Activated T-helper 1 cell treated with anti-CD3 and anti-CD28 coated beads, Interleukin-2, amount 50 U/mL, for 16 hours (primary cell): ENCODE results near the gene MTMR11.

Source experiments
- DNase-seq, 2 donors: peaks; one replicate each; pipeline ENCODE4 v3.0.0-alpha.2; 2020; ENCODE audit warnings: low read depth in 1 of 2, low spot score in 1 of 2

Gene MTMR11

DNA sequence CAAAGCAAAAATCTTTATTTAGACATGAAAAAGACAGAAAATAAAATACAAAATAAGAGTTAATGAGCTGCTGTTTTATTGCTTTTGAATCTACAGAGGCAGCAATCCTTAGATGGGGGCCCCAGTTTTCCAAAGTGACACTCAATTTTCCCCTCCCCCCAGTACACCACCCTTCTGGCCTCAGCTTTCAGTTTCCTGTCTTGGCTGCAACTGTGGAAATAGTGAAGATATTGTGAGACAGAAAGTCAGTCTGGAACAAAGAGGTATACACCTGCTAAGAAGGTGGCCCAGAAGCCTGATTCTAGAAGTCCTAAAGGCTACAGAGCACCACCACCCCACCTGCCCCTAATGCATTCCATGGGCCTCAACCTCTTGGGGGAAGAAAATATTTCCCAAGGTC lies 1.1 kb upstream of the MTMR11 start:
- DNase-seq, result no peak

DNA sequence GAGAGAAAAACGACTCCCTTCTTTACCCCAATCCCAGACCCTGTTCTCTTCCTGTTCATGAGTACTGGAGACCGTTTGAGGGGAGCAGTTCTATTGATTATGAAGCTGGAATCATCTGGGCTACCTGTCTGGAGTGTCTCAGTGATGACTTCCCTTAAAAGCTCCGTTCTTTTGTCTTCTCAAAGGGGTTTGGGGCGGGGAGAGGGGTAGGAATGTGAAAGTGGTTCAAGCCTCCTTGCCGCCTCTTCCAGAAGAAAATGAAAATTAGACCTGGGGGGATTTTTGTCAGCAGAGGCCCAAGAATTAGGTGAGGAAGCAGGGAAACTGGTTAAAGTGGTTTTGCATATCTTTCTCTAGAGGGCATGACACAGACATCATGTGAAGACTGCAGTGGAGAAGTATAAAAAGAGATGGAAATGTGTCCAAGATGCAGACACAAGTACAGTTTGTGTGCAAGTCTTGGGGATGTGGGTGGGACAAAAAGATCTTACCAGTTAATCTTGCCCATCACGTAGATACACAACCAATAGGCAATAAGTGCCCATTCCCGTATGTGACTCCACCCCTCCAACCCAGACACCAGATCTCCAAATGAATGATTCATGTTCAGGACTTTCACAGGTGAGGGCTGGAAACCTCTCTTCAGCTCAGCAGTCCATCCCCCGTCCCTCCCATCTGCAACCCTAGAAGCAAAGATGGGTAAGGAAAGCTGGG lies 470 bp upstream of the MTMR11 start:
- no peak for DNase-seq

DNA sequence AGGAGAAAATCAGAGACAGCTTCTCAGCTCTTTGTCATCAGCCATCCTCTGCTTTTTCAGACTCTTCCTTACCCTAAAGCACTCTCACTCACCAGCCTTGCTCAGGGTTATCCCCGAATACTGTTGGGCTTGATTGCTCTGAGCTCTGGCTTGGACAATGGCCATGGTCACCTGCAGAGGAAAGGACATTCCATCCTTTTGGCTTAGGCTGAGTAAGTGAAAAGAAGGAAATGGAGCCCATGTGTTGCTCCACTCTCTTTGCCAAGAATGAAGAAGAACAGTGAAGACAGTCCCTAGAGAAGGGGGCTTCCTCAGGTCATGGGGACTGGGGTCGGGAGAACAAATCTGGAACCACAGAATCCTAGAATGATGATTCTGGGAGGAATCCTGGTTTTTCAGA lies 2.3 kb downstream of the MTMR11 start:
- no peak for DNase-seq

DNA sequence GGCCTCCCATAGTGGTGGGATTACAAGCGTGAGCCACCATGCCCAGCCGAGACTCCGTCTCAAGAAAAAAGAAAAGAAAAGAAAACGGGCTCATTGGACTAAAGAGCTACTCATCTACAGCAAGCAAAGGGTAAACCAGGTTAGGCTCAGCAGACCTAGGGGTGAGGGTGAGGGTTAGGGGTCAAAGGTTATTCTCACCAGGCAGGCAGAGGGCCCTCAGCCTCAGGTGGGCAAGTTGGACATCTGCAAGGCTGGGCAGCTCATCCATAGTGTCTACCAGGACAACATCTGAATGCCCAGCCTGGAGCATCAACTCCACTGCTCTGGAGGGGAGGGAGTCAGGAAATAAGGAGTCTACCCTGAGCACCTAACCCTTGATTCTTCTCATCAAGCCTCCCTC lies 3.5 kb downstream of the MTMR11 start:
- no peak for DNase-seq

DNA sequence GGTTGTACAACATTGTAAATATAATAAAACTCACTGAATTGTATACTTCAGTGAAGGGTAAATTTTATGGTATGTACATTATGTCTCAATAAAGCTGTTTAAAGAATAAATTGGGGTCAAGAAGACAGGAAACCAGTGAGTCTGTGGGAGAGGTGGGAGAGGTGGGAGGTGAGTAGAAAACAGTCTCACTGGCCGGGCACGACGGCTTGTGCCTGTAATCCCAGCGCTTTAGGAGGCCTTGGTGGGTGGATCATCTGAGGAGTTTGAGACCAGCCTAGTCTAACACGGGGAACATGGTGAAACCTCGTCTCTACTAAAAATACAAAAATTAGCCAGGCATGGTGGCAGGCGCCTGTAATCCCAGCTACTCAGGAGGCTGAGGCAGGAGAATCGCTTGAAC lies 4.2 kb downstream of the MTMR11 start:
- no peak for DNase-seq

DNA sequence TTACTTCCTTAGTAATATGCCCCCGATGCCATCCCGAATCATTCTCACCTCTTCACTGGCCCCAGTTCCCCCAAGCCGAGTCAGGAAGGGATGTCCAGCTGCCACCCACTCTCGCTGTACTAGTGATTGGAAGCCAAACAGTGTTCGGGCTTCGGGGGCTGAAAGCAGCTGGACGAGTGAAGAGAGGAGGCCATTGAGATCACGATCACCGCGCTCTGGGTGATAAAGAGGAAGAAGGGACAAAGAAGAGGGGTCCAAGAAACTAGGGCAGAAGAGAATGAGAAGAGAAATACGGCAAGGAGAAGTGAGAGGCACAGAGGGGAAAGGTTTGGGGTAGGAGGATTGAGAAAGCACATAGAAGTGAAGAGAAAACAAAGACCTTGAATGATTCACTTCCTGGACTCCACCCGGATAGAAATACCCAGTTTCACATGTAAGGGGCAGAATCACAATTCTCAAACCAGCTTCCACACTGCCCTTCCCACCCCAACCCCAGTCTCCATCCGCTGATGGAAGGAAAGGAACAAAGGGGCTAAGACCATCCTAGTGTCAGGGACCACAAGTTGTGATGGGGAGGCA lies 5.4 kb downstream of the MTMR11 start:
- no peak for DNase-seq

DNA sequence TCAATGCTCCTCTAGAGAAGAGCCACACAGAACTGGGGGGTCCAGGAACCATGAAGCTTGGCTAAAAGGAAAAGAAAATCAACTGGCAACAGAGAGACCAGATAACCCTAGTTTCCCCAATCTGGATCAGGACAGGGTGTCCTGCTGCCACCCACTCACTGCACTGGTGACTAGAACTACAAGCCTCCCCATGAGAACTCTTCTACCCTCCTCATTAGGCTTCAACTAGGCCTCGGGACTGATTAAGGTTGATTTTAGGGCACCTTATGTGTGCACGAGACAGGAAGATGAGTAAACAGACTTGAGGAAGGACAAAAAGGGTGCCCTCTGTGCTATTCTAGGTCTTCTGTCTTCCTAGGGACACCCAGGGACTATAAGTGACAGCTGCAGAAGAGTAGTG lies 6.8 kb downstream of the MTMR11 start:
- no peak for DNase-seq

DNA sequence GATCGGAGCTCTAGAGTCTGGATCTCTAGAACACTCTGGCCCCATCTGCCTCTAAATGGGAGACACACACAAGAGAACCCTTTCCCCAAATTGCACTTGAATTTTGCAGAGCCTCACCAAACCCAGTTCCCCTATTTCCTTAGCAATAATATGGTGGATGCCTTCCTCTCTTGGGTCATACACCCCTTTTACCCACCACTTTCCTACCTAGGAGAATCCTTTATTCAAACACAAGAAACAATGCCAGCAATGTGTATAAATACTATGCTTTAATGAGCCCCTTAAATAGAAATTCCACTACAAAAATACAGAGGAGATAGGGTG lies 8.3 kb downstream of the MTMR11 start:
- no peak for DNase-seq

DNA sequence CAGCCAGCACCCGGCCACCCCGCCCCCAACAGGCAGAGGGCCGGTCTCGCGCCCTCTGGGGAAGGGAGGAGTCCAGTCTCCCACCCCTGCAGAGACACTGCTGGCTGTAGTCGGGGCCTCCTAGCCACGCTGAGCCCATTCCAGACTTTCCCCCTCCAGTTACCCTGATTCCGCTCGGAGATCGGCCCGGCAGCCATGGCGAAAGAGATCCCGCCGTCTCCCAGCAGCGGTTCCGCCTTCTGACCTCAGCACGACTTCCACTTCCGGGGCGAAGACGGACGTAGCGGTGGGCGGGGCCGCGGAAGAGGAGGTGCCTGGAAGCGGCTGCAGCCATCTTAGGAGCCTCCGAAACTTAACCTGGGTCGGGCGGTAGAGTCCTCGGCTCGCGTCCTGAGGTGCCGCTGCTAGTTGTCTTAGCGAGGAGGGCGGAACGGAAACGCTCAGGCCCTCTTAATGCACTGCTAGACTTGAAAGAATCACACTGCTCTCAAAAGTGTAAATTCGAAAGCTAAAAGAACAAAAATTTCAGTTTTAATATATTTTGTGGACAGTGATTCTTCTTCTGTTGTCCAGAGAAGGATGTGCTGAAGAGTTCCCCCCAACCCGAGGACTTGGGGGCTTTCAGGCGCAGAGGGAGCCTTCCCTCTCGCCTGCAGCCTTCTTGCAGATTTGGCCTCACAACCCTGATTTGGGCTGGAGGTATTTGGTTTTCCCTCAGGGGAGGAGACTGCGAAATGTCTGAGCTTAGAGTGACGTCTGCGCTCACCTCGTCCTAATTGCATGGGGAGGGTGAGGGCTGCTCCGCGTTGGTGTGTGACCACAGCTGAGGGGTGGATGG lies 8.9 kb downstream of the MTMR11 start, which contains the start of gene SF3B4:
Gene SF3B4, minus strand, starts transcription at position 241 of the 838 bp plus-strand sequence. Its CDS starts 44 bp downstream, at position 197.
- peak; percentile 91 to 92 for DNase-seq

DNA sequence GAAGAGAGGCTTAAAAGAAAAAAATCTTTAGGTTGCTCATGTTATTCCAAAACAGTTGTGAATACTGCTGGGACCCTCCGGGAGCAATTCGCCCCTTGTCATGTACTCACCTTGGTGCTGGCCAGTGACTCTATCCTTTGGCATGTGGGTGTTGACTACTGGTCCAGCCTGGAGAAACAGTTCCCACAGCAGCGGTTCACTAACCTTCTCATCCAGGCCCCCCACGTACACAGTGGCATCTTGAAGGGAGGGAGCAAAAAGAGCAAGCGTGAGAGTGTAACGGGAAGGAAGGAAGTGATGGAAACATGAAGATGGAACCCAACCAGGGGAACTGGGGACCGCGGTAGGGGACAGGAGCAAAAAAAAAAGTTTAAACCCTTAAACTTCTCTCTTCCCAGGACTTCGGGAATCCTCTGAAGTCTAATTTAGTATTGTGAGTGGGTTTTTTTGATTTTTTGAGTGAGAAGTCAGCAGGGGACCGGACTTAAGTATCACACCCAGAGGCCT lies 9.6 kb downstream of the MTMR11 start:
- no peak for DNase-seq

DNA sequence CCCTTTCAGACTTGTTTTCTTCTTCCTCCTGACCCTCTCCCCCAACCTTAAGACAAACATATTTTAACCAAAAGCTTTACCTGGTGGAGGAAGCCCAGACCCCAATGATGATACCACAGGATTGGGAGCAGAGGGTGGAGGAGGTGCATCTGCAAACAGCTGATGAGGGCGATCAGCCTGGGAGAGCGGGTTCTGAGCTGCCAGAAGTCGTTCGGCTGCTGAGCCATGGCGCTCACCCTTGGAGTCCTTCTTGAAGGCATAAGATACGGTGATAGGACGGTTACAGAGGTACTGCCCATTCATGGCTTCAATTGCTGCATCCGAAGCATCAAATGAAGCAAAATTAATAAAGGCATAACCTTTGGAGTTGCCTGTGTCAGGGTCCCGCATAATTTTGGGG lies 10.4 kb downstream of the MTMR11 start:
- DNase-seq, result no peak

DNA sequence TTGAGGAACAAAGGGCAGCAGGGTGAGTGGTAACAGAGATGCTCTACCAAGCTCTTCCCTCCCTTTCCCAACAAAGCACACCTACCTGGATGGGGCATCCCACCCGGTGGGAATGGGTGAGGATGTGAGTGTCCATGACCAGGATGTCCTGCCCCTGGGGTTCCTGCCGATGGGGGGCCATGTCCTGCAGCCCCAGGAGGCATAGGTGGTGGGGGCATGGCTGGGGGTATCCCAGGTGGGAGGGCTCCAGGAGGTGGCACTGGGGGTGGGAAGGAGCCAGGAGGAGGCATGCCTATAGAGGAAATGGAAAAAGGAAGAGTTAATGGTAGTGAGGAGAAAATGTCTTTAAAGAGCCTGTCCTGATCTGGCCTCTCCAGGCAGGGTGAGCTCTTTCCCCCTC lies 10.9 kb downstream of the MTMR11 start:
- no peak for DNase-seq

DNA sequence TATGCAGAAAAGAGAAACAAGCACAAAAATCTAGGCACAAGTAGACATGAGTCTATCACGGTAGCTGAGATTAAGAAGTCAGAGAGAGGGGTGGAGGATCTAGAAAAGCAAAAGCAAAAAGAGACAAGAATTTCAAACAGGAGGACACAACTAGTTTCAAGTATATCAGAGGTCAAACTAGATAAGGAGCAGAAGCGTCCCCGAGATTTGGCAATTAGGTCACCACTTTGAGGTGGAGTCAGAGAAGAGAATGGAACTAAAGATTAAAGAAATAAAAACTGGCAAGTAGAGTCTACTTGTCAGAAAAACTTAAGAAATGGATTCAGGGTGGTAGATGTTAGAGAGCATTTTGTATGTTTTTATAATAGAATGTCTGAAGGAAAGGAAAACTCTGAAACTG lies 11.3 kb downstream of the MTMR11 start:
- DNase-seq, result no peak

DNA sequence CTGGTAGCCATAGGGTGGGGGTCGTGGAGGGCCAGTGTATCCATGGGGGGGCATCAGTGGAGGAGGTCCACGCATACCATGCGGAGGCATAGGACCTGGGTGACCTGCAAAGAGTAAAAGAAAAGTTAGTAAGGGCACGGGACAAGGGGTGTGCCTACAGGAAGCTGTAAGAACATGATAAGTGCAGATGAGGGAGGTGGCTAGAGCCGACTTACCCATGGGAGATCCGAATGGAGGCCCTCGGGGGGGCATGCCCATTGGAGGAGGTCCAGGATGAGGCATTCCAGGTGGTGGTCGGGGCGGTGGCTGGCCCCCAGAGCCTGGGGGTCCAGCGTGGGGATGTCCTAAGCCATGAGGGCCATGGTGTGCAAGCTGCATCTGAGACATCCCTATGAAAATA lies 13.1 kb downstream of the MTMR11 start:
- no peak for DNase-seq

DNA sequence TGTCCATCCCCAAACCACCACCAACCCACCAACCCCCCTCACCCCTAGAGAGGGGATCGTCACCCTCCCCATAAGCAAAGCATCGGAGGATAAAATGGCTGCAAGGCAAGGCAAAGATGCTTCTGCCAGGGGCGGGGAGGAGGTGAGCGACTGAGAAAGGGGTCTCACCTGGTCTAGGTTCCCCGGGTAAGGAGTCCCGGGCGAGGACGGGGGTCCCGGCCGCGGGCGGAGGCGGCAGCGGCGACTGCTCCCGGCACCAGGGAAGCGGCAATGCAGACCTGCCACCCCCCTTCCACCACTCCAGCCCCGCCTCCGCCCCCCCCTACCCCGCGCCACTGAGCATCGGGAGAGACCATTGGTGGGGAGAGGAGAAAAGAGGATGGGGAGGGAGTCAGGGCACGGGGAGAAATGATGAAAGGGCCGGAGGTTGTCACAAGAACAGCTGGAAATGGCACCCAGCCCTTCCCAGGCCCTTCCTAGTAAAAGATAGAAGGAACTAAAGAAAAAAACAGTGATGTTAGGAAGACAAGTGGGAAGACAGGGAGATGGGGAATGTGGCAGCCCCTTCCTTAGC lies 19.0 kb downstream of the MTMR11 start, which contains the start of gene SV2A:
Gene SV2A, minus strand, starts transcription at position 274 of the 574 bp plus-strand sequence. CDS start 4,004 bp downstream, outside the sequence.
- DNase-seq, result peak in 1 of 2 donors; percentile 29

DNA sequence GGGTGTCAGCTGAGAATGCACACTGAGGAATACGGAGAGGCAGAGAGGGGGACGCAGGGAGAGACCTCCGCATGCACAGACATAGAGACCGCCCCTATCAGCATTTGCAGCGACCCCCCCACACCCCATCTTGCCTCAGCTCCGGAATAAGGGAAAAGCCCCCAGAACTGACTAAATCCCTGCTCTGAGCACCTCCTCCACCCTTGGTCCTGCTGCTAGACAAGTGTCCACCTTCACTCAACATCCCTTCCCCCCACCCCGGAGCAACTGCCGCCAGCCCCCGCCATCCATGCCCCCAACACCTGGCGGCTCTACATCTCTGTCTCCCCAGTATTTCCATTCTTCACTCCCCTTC lies 19.8 kb downstream of the MTMR11 start:
- no peak for DNase-seq

DNA sequence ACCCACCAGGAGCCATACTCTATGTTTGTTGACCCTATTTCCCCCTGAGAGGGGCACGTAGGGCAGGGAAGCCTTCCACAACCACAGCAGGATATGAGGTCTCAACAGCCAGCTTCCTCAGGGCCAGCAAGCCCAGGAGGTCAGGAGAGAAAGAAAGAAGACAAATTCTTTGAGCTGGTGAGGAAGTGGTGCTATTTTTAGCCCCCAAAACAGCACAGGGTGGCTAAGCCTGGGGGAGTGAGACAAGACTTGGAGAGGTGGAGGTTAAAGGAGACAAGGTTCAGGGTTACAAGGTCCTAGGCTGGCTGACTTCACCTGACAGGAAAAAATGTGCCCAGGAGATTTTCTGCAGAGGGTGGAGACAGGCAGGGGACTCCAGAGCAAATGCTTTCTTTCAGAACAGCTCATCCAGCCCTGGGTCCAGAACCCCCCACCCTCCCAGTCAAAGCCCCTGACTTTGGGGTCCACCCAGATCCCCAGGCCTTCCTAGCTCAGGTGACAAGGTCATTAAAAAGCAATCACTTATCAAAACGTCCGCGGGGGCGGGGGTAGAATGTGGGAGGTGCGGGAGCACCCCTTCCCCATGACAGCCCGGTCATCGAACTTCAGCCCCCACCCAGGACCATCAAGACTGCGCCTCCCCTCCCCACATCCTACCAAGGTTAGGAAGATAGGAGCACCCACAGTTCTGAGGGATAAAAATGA lies 20.3 kb downstream of the MTMR11 start:
- DNase-seq, result no peak

DNA sequence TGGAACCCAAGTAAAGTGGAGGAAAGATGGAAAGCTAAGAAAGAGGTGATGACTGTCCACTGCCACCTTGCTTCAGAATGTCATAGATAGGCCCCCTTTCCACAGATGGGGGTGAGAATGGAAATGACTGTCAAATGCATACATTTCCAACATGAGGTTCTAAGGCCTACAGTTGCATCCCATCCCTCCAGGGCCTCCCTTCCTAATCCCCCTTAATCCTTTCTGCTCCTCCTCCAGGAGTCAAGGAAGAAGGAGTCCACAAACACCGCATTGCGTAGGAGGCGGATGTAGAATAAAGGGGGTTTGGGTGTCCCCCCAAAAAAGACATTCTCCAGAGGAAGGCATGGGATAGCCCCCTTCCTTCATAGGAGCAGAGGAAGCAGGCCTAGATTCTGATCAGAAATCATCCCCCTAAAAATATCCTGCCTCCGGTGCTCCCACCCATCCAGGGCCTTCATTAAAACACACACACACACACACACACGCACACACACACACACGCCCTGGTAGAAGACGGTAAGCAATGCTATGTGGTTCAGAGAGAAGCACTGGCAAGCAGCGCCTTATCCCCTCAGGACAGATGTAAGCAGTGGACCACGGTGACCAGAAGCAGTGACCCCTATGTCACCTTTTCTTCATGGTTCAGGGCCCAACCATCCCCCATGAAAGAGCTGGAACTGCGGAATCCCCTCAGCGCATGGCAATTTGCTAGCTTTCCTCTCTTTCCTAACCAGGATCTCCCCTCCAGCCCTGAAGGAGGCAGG lies 21.1 kb downstream of the MTMR11 start:
- DNase-seq, result no peak

DNA sequence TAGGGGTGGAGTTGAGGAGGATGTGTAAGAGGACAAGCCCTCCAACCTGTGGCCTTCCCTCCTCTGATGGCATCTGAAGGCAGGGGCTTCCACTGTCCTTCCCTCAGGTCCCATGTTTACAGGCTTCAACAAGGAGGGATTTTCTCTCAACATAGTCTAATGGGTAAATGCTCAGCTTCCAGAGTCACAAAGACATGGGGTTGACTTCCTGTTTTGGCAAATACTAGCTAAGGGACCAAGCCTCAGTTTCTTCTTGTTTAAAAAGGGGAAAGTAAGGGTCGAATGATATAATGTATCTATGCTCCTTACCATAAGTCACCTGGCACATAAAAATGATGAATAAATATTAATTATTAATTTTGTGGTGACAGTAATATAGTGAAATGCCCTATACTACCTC lies 22.1 kb downstream of the MTMR11 start:
- no peak for DNase-seq

DNA sequence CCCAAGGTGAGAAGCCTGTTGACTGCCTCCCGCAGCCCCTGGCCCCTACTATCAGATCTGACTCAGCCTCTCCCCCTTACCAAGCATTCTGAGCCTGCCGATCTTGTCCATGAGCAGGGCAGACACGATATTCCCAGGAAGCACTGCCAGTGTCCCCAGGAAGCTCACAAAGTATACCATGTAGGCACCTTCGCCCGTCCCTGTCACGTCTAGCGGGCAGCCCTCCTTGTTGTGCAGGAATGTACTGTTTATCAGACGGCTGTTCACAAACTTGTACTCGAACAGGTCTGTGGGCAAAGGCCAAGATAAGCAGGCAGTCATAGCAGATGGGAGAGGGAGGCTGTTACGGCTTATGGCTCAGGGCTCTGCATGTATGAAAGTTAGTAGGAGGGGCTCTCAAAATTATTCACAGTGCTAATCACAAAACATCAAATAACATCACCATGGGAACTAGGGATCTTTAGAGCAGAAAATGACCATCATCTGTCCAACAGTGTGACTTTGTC lies 30.1 kb downstream of the MTMR11 start:
- no peak for DNase-seq
